Fibroblast of lung (primary cell): ENCODE measurements around the gene KCNMA1. TPM values are rescaled to one million over a fixed set of nuclear protein-coding genes. Genes with fewer than 3 reads are reported as not detected.
A peak's percentile ranks its signal among the peaks of the same experiment; 100 is the strongest.

Source experiments
- DNase-seq, 2 donors: peaks; one replicate each; pipeline versions ENCODE4 v3.0.0 to v3.0.0-alpha.2; 2010; ENCODE audit warnings: low read depth in 2 of 2
- H2AFZ ChIP-seq: 2 replicates; pipeline ENCODE4 v1.5.1; 2012; ENCODE audit warnings: low read length, control low read depth, inconsistent platforms
- H3K27ac ChIP-seq: 2 replicates; pipeline ENCODE4 v1.5.1; 2011; ENCODE audit warnings: low read length, control low read depth; ENCODE audit not compliant: insufficient read depth
- H3K27me3 ChIP-seq: 2 replicates; pipeline ENCODE4 v1.5.1; 2011; ENCODE audit warnings: mild to moderate bottlenecking, low read length; ENCODE audit not compliant: control insufficient read depth, insufficient read depth
- H3K36me3 ChIP-seq: 2 replicates; pipeline ENCODE4 v1.5.1; 2011; ENCODE audit warnings: low read length; ENCODE audit not compliant: control insufficient read depth, insufficient read depth
- H3K4me1 ChIP-seq: 2 replicates; pipeline ENCODE4 v1.5.1; 2011; ENCODE audit warnings: low read length; ENCODE audit not compliant: control insufficient read depth, insufficient read depth; ENCODE audit errors: extremely low read depth
- H3K4me2 ChIP-seq: 2 replicates; pipeline ENCODE4 v1.5.1; 2011; ENCODE audit warnings: low read length, control low read depth; ENCODE audit not compliant: insufficient read depth; ENCODE audit errors: extremely low read depth
- H3K4me3 ChIP-seq, 4 experiments: fragments of 200-600 bp in 1 of 4; sonication (generic) in 1 of 4; replicated peaks in 1 of 4; 2 replicates each; pipeline ENCODE4 v1.5.1; 2011 to 2016; ENCODE audit warnings: low read length in 4 of 4, low read depth in 3 of 4, mild to moderate bottlenecking in 3 of 4, control low read depth in 2 of 4, inconsistent platforms in 1 of 4, mixed read lengths in 1 of 4; ENCODE audit not compliant: insufficient read depth in 1 of 4; ENCODE audit errors: control extremely low read depth in 1 of 4
- H3K79me2 ChIP-seq: 2 replicates; pipeline ENCODE4 v1.5.1; 2012; ENCODE audit warnings: mild to moderate bottlenecking, low read length, inconsistent platforms; ENCODE audit not compliant: control insufficient read depth, insufficient read depth
- H3K9ac ChIP-seq: 2 replicates; pipeline ENCODE4 v1.5.1; 2011; ENCODE audit warnings: mild to moderate bottlenecking, low read length, control low read depth; ENCODE audit not compliant: insufficient read depth
- H3K9me3 ChIP-seq: 2 replicates; pipeline ENCODE4 v1.5.1; 2012; ENCODE audit warnings: low read depth, low read length; ENCODE audit not compliant: control insufficient read depth, insufficient read depth
- H4K20me1 ChIP-seq: 2 replicates; pipeline ENCODE4 v1.5.1; 2011; ENCODE audit warnings: low read length; ENCODE audit not compliant: control insufficient read depth, insufficient read depth; ENCODE audit errors: extremely low read depth
- EZH2 ChIP-seq: IDR thresholded peaks from 2 replicates; pipeline ENCODE4 v1.5.1; 2012; ENCODE audit warnings: low read length, control low read depth, mild to moderate bottlenecking; ENCODE audit errors: missing control alignments
- polyA plus RNA-seq, 2 donors: library from polyadenylated mRNA; depleted of rRNA in 1 of 2; stranded (reverse) in 1 of 2; unstranded in 1 of 2; fragments of >200 nt; gene quantifications; 2 replicates each; pipeline ENCODE4 v1.2.1, GENCODE V29; 2011 to 2012; ENCODE audit warnings: missing spikeins in 1 of 2
- total RNA-seq: library from RNA; depleted of rRNA; stranded (reverse); fragments of >200 nt; gene quantifications from 2 replicates; pipeline ENCODE4 v1.2.1, GENCODE V29; 2014
- TF ChIP-seq, protein P1 (sequence below), 2 donors: IDR thresholded peaks in 1 of 2; conservative IDR thresholded peaks in 1 of 2; 1 replicate in 1 of 2; 2 replicates in 1 of 2; pipeline ENCODE4 v1.5.1; 2011 to 2012; ENCODE audit warnings: low read length in 2 of 2, control low read depth in 1 of 2, inconsistent platforms in 1 of 2, low read depth in 1 of 2, mild to moderate bottlenecking in 1 of 2

Gene KCNMA1
- total and polyA plus RNA-seq, 2 donors (not counting 1 experiment from before 2014, with no cell fraction given) = 31.0 to 138 TPM

- no peak overlapping the region for H3K4me2 ChIP-seq
- no peak overlapping the region for H2AFZ ChIP-seq
- no peaks in the 10 kb centered on the region for H3K9me3 ChIP-seq
- no peaks in the 10 kb centered on the region for H3K36me3 ChIP-seq
- H3K4me3 ChIP-seq = no peak overlapping the region
- H3K79me2 ChIP-seq = no peaks in the 10 kb centered on the region
- peaks cover 32% of the 10 kb centered on the region for H3K4me1 ChIP-seq
- DNase-seq = no peak
- H4K20me1 ChIP-seq = no peaks in the 10 kb centered on the region
- no peaks in the 10 kb centered on the region for H3K27me3 ChIP-seq
- no peak overlapping the region for H3K27ac ChIP-seq
- no peak overlapping the region for H3K9ac ChIP-seq
- TF ChIP-seq EZH2 = no peak
- TF ChIP-seq, protein P1, sequence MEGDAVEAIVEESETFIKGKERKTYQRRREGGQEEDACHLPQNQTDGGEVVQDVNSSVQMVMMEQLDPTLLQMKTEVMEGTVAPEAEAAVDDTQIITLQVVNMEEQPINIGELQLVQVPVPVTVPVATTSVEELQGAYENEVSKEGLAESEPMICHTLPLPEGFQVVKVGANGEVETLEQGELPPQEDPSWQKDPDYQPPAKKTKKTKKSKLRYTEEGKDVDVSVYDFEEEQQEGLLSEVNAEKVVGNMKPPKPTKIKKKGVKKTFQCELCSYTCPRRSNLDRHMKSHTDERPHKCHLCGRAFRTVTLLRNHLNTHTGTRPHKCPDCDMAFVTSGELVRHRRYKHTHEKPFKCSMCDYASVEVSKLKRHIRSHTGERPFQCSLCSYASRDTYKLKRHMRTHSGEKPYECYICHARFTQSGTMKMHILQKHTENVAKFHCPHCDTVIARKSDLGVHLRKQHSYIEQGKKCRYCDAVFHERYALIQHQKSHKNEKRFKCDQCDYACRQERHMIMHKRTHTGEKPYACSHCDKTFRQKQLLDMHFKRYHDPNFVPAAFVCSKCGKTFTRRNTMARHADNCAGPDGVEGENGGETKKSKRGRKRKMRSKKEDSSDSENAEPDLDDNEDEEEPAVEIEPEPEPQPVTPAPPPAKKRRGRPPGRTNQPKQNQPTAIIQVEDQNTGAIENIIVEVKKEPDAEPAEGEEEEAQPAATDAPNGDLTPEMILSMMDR (conservative IDR thresholded peaks at IDR 0.05 in 1 of 2, IDR thresholded peaks at IDR 0.05 in 1 of 2; ENCODE audit: low read depth in 1 of 2, low read length in 2 of 2) = no peak
Observed at GRCh38 chr10:77158666-77159065, 478.9 kb downstream of the KCNMA1 start.

GRCh38 chr10:77157248-77158019, 480.2 kb downstream of the KCNMA1 start:
- Histone ChIP-seq H4K20me1 (no peaks in the 10 kb centered on the region), H3K4me1 (peaks cover 22% of the 10 kb centered on the region), H3K4me3 (no peak overlapping the region), H3K9me3 (no peaks in the 10 kb centered on the region), H3K27me3 (no peaks in the 10 kb centered on the region), H3K4me2 (no peak overlapping the region), H3K36me3 (no peaks in the 10 kb centered on the region), H3K9ac (no peak overlapping the region), H2AFZ (no peak overlapping the region), H3K27ac (peak overlapping the region; percentile 75), H3K79me2 (no peaks in the 10 kb centered on the region)
- DNase-seq = peak; percentile 32 to 87
- TF ChIP-seq EZH2 = no peak
- TF ChIP-seq, protein P1 (conservative IDR thresholded peaks at IDR 0.05 in 1 of 2, IDR thresholded peaks at IDR 0.05 in 1 of 2; ENCODE audit: low read depth in 1 of 2, low read length in 2 of 2) = no peak

GRCh38 chr10:77156406-77156879, 481.2 kb downstream of the KCNMA1 start:
- Histone ChIP-seq H3K4me2 (peak overlapping the region; percentile 72), H3K36me3 (no peaks in the 10 kb centered on the region), H3K79me2 (no peaks in the 10 kb centered on the region), H2AFZ (no peak overlapping the region), H4K20me1 (no peaks in the 10 kb centered on the region), H3K27ac (peak overlapping the region; percentile 75), H3K9me3 (no peaks in the 10 kb centered on the region), H3K4me3 (no peak overlapping the region), H3K4me1 (peaks cover 22% of the 10 kb centered on the region), H3K27me3 (no peaks in the 10 kb centered on the region), H3K9ac (no peak overlapping the region)
- DNase-seq = peak; percentile 76 to 84
- TF ChIP-seq, protein P1 (conservative IDR thresholded peaks at IDR 0.05 in 1 of 2, IDR thresholded peaks at IDR 0.05 in 1 of 2; ENCODE audit: low read depth in 1 of 2, low read length in 2 of 2) = peak in 1 of 2 donors; percentile 18
- TF ChIP-seq EZH2 = no peak
